T follicular helper cell (primary cell): ENCODE measurements around the gene ADAT3.

ENCODE experiments used
- DNase-seq: peaks from one replicate; pipeline ENCODE4 v3.0.0-alpha.2; 2020; ENCODE audit warnings: low read depth

Gene ADAT3

GRCh38 chr19:1957562-1958248, 52.5 kb downstream of the ADAT3 start:
- no peak for DNase-seq

GRCh38 chr19:1959928-1960589, 54.9 kb downstream of the ADAT3 start:
- no peak for DNase-seq

- no peak for DNase-seq
These were observed 56.0 kb downstream of the ADAT3 start for GRCh38 chr19:1961000-1961883.

- DNase-seq: no peak
These were observed 57.5 kb downstream of the ADAT3 start for GRCh38 chr19:1962674-1963073.
